Measurements from ENCODE around the gene COL18A1. TPM values are rescaled to one million over a fixed set of nuclear protein-coding genes. Genes with fewer than 3 reads are reported as not detected.
A peak's percentile ranks its signal among the peaks of the same experiment; 100 is the strongest.

The COL18A1 gene
- polyA plus RNA-seq, 1 of the 3 experiments (the other 2 are of a cell fraction): 118 TPM

DNA sequence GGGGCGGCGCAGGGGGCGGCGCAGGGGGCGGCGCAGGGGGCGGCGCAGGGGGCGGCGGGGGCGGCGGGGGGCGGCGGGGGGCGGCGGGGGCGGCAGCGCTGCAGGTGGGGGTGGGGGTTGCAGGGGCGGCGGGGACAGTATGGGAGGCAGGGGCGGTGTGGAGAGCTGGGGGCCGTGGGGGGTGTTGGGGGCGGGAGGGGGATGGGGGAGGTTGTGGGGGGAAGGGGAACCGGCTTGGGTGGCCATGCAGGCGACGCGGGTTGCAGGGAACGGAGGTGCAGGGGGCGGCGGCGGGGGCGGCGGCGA, 150.2 kb downstream of the COL18A1 start:
- no peaks in the 10 kb centered on the region for H3K79me2 ChIP-seq (ENCODE audit: insufficient read depth)
- H3K36me3 ChIP-seq (replicated peaks in 1 of 2; ENCODE audit: control insufficient read depth in 1 of 2, insufficient read depth in 2 of 2, low read length in 1 of 2): no peaks in the 10 kb centered on the region
- CTCF ChIA-PET: interaction anchor here (1.2 to 7.4 kb wide), 46 partner anchors 9 to 587 kb away, joined by 3 to 135 read pairs (median 7); no protein-coding TSS in a partner anchor
- no peaks in the 10 kb centered on the region for H4K20me1 ChIP-seq (ENCODE audit: insufficient read depth)
- POLR2A ChIA-PET: interaction anchor here (1.0 to 2.2 kb wide), 10 partner anchors 16 to 339 kb away, joined by 3 to 18 read pairs (median 5); no protein-coding TSS in a partner anchor
- peaks cover 0 to 18% of the 10 kb centered on the region in 2 experiments; a peak in 1 of 4 replicates for H3K4me1 ChIP-seq (ENCODE audit: control insufficient read depth in 1 of 2, insufficient read depth in 2 of 2, low read depth in 1 of 2, low read length in 1 of 2)
- H3F3A ChIP-seq (replicated peaks; ENCODE audit: insufficient read depth): peaks cover 6% of the 10 kb centered on the region
- DNase-seq: peak; percentile 91
- peak overlapping the region; percentile 98; the same call in 1 of the 2 replicates for H3K4me2 ChIP-seq
- no peaks in the 10 kb centered on the region for H3K9me2 ChIP-seq
- H3K27me3 ChIP-seq (ENCODE audit: insufficient read depth): no peaks in the 10 kb centered on the region
- 5% methylated on average over 13 of the region's 34 CpGs for WGBS (ENCODE audit: low lambda C conversion rate)
- H3K27ac ChIP-seq (ENCODE audit: low read depth in 2 of 2, low read length in 1 of 2): peak overlapping the region in 1 of 2 experiments; percentile 85; a peak in 2 of 4 replicates
- peak overlapping the region in 1 of 2 experiments; percentile 58; a peak in 2 of 4 replicates for H3K4me3 ChIP-seq (ENCODE audit: low read depth in 2 of 2, low read length in 1 of 2)
- no peak overlapping the region for H3K9ac ChIP-seq
- H3K9me3 ChIP-seq: no peaks in the 10 kb centered on the region
- TF ChIP-seq RXRA (IDR thresholded peaks at IDR 0.05; ENCODE audit: borderline replicate concordance, low read depth) (no peak), RFX5 (IDR thresholded peaks at IDR 0.05; ENCODE audit: low read length) (no peak), NRF1 (IDR thresholded peaks at IDR 0.05; ENCODE audit: low read depth, low read length) (no peak), MXI1 (IDR thresholded peaks at IDR 0.05; ENCODE audit: low read depth, low read length) (no peak), TAF1 (IDR thresholded peaks at IDR 0.05; ENCODE audit: borderline replicate concordance, low read depth, low read length) (no peak)
- TF ChIP-seq, protein P1, sequence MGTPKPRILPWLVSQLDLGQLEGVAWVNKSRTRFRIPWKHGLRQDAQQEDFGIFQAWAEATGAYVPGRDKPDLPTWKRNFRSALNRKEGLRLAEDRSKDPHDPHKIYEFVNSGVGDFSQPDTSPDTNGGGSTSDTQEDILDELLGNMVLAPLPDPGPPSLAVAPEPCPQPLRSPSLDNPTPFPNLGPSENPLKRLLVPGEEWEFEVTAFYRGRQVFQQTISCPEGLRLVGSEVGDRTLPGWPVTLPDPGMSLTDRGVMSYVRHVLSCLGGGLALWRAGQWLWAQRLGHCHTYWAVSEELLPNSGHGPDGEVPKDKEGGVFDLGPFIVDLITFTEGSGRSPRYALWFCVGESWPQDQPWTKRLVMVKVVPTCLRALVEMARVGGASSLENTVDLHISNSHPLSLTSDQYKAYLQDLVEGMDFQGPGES (IDR thresholded peaks at IDR 0.05; ENCODE audit: low read depth, low read length): no peak
- TF ChIP-seq, protein P2, sequence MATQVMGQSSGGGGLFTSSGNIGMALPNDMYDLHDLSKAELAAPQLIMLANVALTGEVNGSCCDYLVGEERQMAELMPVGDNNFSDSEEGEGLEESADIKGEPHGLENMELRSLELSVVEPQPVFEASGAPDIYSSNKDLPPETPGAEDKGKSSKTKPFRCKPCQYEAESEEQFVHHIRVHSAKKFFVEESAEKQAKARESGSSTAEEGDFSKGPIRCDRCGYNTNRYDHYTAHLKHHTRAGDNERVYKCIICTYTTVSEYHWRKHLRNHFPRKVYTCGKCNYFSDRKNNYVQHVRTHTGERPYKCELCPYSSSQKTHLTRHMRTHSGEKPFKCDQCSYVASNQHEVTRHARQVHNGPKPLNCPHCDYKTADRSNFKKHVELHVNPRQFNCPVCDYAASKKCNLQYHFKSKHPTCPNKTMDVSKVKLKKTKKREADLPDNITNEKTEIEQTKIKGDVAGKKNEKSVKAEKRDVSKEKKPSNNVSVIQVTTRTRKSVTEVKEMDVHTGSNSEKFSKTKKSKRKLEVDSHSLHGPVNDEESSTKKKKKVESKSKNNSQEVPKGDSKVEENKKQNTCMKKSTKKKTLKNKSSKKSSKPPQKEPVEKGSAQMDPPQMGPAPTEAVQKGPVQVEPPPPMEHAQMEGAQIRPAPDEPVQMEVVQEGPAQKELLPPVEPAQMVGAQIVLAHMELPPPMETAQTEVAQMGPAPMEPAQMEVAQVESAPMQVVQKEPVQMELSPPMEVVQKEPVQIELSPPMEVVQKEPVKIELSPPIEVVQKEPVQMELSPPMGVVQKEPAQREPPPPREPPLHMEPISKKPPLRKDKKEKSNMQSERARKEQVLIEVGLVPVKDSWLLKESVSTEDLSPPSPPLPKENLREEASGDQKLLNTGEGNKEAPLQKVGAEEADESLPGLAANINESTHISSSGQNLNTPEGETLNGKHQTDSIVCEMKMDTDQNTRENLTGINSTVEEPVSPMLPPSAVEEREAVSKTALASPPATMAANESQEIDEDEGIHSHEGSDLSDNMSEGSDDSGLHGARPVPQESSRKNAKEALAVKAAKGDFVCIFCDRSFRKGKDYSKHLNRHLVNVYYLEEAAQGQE (IDR thresholded peaks at IDR 0.05; ENCODE audit: low read depth, low read length): no peak
- H2AFZ ChIP-seq (ENCODE audit: low read depth): no peak overlapping the region

DNA sequence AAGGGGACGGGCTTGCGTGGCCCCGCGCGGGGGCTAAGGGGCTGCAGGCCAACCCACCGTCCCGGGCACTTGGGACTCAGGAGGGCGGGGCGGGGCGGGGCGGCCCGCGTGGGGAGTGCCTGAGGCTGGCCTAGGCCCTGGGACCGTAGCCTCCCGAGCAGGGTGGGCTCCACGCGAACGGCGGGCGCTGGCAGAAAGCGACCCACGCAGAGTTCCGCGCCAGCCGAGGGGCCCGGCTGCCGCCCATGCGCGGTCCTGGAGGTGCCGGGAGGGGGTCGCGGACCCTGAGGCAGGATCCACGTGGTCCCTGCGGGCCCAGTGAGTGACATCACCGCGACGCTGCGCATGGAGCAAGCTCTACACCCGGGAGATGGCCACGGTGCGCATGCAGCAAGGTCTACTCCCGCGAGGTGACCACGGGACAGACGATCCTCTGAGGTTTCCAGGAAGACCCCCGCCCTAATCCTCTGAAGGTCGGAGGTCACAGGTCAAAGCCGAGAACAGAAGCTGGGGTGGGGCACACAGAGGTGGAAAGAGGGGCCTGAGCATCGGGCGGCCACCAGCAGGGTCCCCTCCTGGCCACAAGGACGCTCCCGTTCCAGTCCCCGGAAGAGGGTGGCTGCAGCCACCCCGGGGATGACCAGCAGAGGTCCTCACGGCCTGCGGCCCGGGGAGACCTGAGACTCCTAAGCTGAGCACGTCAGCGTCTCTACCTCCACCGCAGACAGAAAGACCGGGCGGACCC, 150.8 kb downstream of the COL18A1 start:
- no peaks in the 10 kb centered on the region for H3K27me3 ChIP-seq (ENCODE audit: insufficient read depth)
- peak; percentile 98 for DNase-seq
- H3K9ac ChIP-seq: peak overlapping the region; percentile 71
- peak overlapping the region; percentile 86; the same call in 1 of the 2 replicates for H2AFZ ChIP-seq (ENCODE audit: low read depth)
- WGBS (ENCODE audit: low lambda C conversion rate): 5% methylated on average over 16 of the region's 62 CpGs
- peak overlapping the region; percentile 98 for H3K4me2 ChIP-seq
- H3K79me2 ChIP-seq (ENCODE audit: insufficient read depth): no peaks in the 10 kb centered on the region
- H3K4me1 ChIP-seq (ENCODE audit: control insufficient read depth in 1 of 2, insufficient read depth in 2 of 2, low read depth in 1 of 2, low read length in 1 of 2): peaks cover 0 to 18% of the 10 kb centered on the region in 2 experiments; a peak in 1 of 4 replicates
- peak overlapping the region; percentile 58 to 70 for H3K4me3 ChIP-seq (ENCODE audit: low read depth in 2 of 2, low read length in 1 of 2)
- peak overlapping the region; percentile 67 to 85 for H3K27ac ChIP-seq (ENCODE audit: low read depth in 2 of 2, low read length in 1 of 2)
- ChIA-PET POLR2A (interaction anchor here (0.6 to 2.2 kb wide), 17 partner anchors 12 to 672 kb away, joined by 3 to 18 read pairs (median 4); no protein-coding TSS in a partner anchor), CTCF (interaction anchor here (0.6 to 7.4 kb wide), 79 partner anchors 9 to 683 kb away, joined by 3 to 135 read pairs (median 5); no protein-coding TSS in a partner anchor)
- peaks cover 6% of the 10 kb centered on the region for H3F3A ChIP-seq (replicated peaks; ENCODE audit: insufficient read depth)
- H4K20me1 ChIP-seq (ENCODE audit: insufficient read depth): no peaks in the 10 kb centered on the region
- H3K9me3 ChIP-seq: no peaks in the 10 kb centered on the region
- no peaks in the 10 kb centered on the region for H3K36me3 ChIP-seq (replicated peaks in 1 of 2; ENCODE audit: control insufficient read depth in 1 of 2, insufficient read depth in 2 of 2, low read length in 1 of 2)
- H3K9me2 ChIP-seq: no peaks in the 10 kb centered on the region
- TF ChIP-seq, protein P3, sequence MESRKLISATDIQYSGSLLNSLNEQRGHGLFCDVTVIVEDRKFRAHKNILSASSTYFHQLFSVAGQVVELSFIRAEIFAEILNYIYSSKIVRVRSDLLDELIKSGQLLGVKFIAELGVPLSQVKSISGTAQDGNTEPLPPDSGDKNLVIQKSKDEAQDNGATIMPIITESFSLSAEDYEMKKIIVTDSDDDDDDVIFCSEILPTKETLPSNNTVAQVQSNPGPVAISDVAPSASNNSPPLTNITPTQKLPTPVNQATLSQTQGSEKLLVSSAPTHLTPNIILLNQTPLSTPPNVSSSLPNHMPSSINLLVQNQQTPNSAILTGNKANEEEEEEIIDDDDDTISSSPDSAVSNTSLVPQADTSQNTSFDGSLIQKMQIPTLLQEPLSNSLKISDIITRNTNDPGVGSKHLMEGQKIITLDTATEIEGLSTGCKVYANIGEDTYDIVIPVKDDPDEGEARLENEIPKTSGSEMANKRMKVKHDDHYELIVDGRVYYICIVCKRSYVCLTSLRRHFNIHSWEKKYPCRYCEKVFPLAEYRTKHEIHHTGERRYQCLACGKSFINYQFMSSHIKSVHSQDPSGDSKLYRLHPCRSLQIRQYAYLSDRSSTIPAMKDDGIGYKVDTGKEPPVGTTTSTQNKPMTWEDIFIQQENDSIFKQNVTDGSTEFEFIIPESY (IDR thresholded peaks at IDR 0.05; ENCODE audit: borderline replicate concordance, low read depth): no peak
- TF ChIP-seq, protein P1 (IDR thresholded peaks at IDR 0.05; ENCODE audit: low read depth, low read length): no peak
- TF ChIP-seq, protein P4, sequence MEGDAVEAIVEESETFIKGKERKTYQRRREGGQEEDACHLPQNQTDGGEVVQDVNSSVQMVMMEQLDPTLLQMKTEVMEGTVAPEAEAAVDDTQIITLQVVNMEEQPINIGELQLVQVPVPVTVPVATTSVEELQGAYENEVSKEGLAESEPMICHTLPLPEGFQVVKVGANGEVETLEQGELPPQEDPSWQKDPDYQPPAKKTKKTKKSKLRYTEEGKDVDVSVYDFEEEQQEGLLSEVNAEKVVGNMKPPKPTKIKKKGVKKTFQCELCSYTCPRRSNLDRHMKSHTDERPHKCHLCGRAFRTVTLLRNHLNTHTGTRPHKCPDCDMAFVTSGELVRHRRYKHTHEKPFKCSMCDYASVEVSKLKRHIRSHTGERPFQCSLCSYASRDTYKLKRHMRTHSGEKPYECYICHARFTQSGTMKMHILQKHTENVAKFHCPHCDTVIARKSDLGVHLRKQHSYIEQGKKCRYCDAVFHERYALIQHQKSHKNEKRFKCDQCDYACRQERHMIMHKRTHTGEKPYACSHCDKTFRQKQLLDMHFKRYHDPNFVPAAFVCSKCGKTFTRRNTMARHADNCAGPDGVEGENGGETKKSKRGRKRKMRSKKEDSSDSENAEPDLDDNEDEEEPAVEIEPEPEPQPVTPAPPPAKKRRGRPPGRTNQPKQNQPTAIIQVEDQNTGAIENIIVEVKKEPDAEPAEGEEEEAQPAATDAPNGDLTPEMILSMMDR (IDR thresholded peaks at IDR 0.05): peak; percentile 91
- TF ChIP-seq TAF1 (IDR thresholded peaks at IDR 0.05; ENCODE audit: borderline replicate concordance, low read depth, low read length) (peak; percentile 41; the same call in 1 of the 2 replicates), RAD21 (IDR thresholded peaks at IDR 0.05; ENCODE audit: low read length) (peak; percentile 95)
- TF ChIP-seq, protein P5, sequence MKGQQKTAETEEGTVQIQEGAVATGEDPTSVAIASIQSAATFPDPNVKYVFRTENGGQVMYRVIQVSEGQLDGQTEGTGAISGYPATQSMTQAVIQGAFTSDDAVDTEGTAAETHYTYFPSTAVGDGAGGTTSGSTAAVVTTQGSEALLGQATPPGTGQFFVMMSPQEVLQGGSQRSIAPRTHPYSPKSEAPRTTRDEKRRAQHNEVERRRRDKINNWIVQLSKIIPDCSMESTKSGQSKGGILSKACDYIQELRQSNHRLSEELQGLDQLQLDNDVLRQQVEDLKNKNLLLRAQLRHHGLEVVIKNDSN (IDR thresholded peaks at IDR 0.05; ENCODE audit: borderline replicate concordance, low read depth): peak; percentile 33; the same call in 1 of the 2 replicates
